ENCODE results near the gene RELT. TPM values are rescaled to one million over a fixed set of nuclear protein-coding genes. Genes with fewer than 3 reads are reported as not detected.

Gene RELT
- total RNA-seq, 1 experiment from 2014 or later: 13.8 TPM

DNA sequence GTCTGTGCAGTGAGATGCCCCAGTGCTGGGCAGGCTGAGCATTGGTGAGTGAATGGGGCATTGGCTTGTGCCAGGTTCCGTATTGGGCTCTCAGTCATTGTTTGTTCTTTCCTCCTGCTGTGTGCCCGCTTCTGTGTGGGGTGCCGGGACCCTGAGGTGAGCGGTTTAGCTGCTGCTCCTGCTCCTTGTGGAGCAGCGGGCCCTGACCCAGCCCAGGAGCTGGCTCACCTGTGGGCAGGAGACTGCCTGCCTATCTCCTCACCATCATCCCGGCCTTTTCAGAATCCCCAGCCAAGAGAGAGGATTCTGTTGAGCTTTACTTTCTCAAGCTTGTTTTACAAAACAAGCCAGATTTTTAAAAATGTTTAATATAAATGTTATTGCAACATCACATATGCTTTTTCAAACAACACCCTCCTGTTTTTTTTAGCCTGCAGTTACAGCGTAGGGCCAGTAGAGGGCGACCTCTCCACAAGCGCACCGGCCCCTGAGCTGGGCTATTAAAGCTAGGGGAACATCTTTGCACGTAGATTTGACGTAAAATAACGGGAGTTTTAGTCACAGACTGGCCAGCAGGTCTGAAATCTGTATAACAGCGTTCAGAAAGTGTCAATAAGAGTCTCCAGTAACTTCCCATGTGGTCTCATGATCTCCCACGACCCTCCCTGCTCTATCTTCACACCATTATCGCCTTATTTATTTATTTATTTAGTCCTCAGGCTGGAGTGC, 25.1 kb upstream of the RELT start:
- POLR2A ChIA-PET: interaction anchor here (0.8 to 1.3 kb wide), 3 partner anchors 39 to 309 kb away, joined by 3 to 4 read pairs (median 3); no protein-coding TSS in a partner anchor

More for the DNA sequence above, 25.1 kb upstream of the RELT start:
- H4K20me1 ChIP-seq (ENCODE audit: insufficient read depth): no peaks in the 10 kb centered on the region
- DNase-seq (ENCODE audit: low read depth, low spot score) (peak; percentile 41), ATAC-seq (peak; percentile 85)
- CTCF ChIA-PET: interaction anchor here (0.6 to 4.2 kb wide), 33 partner anchors 9 to 580 kb away, joined by 3 to 62 read pairs (median 4); partner anchors contain the start of genes ARHGEF17 and RELT
- intact Hi-C loops (cut with micrococcal nuclease): loop anchor here (1.0 to 2.0 kb wide), 2 partner anchors 42 to 310 kb away; no protein-coding TSS in a partner anchor
- no TSS peak for BruUV-seq (replicated peaks)
- H3K27ac ChIP-seq (ENCODE audit: low read depth, low read length): no peak overlapping the region
- H3K9me3 ChIP-seq (ENCODE audit: control insufficient read depth in 1 of 2, insufficient read depth in 1 of 2, low read depth in 1 of 2, low read length in 2 of 2): no peaks in the 10 kb centered on the region
- H3K27me3 ChIP-seq (ENCODE audit: insufficient read depth, low read length): no peaks in the 10 kb centered on the region
- H3K9me2 ChIP-seq (ENCODE audit: insufficient read depth): no peaks in the 10 kb centered on the region
- H3K36me3 ChIP-seq (ENCODE audit: control insufficient read depth in 1 of 2, insufficient read depth in 2 of 2, low read length in 2 of 2): no peaks in the 10 kb centered on the region
- TF ChIP-seq EGR1 (IDR thresholded peaks at IDR 0.05; ENCODE audit: low read depth) (no peak), RAD21 (IDR thresholded peaks at IDR 0.05; ENCODE audit: low read depth) (peak; percentile 84), ELF1 (IDR thresholded peaks at IDR 0.05; ENCODE audit: borderline replicate concordance, low read depth) (no peak), JUND (IDR thresholded peaks at IDR 0.05) (no peak), ZNF274 (IDR thresholded peaks at IDR 0.05; ENCODE audit: low read depth, low read length) (no peak), ZFX (IDR thresholded peaks at IDR 0.05) (no peak), FOSL1 (IDR thresholded peaks at IDR 0.05; ENCODE audit: low read depth) (no peak)
- TF ChIP-seq, protein P1, sequence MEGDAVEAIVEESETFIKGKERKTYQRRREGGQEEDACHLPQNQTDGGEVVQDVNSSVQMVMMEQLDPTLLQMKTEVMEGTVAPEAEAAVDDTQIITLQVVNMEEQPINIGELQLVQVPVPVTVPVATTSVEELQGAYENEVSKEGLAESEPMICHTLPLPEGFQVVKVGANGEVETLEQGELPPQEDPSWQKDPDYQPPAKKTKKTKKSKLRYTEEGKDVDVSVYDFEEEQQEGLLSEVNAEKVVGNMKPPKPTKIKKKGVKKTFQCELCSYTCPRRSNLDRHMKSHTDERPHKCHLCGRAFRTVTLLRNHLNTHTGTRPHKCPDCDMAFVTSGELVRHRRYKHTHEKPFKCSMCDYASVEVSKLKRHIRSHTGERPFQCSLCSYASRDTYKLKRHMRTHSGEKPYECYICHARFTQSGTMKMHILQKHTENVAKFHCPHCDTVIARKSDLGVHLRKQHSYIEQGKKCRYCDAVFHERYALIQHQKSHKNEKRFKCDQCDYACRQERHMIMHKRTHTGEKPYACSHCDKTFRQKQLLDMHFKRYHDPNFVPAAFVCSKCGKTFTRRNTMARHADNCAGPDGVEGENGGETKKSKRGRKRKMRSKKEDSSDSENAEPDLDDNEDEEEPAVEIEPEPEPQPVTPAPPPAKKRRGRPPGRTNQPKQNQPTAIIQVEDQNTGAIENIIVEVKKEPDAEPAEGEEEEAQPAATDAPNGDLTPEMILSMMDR (IDR thresholded peaks at IDR 0.05 in 2 of 3, conservative IDR thresholded peaks at IDR 0.05 in 1 of 3; ENCODE audit: borderline replicate concordance in 1 of 3, insufficient read depth in 1 of 3, low read depth in 2 of 3, low read length in 2 of 3): peak; percentile 88 to 97 (median 97); a peak in 5 of 6 replicates
- TF ChIP-seq, protein P2, sequence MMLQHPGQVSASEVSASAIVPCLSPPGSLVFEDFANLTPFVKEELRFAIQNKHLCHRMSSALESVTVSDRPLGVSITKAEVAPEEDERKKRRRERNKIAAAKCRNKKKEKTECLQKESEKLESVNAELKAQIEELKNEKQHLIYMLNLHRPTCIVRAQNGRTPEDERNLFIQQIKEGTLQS (IDR thresholded peaks at IDR 0.05): no peak
- no peak overlapping the region for H3K4me3 ChIP-seq (replicated peaks in 1 of 2; ENCODE audit: low read depth in 1 of 2, low read length in 2 of 2)
- H3K9ac ChIP-seq (ENCODE audit: low read length): no peak overlapping the region
- H3K79me2 ChIP-seq (ENCODE audit: insufficient read depth, low read length): no peaks in the 10 kb centered on the region
- no peak overlapping the region for H2AFZ ChIP-seq (ENCODE audit: low read depth, low read length, poor library complexity, severe bottlenecking)
- RAD21 ChIA-PET (ENCODE audit: low non-redundant PET in 1 of 2, low total read pairs in 2 of 2, uncharacterized antibody in 2 of 2, unreplicated experiment in 2 of 2): interaction anchor here (0.6 to 1.6 kb wide), 7 partner anchors 9 to 123 kb away, joined by 3 to 9 read pairs (median 5); no protein-coding TSS in a partner anchor
- H3K4me1 ChIP-seq (ENCODE audit: control insufficient read depth in 1 of 2, insufficient read depth in 2 of 2, low read length in 2 of 2): no peaks in the 10 kb centered on the region
- H3K4me2 ChIP-seq (ENCODE audit: low read length): no peak overlapping the region
